Measurements from ENCODE around the gene PLCG2.
"Not testable (repeated sequence)": the region's sequence is repeated elsewhere in the genome, so short reads cannot be mapped to it uniquely, and the experiment has no call there.

The PLCG2 gene

DNA sequence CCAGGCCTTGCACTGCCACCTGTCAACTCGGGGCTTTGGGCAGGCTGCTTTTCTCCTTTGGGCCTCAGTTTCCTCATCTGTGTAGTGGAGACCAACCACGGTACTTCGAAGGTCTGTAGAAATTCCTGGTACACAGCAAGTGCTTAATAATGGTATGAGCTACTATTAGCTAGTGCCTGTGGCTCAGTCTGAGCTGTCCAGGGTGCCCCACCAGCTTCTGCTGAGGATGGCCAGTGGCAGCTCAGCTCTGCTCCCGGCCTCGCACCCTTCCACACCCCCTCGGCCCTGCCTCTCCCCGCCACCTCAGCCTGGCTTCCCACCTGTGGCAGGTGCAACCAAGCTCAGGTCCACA, 26.2 kb upstream of the PLCG2 start:
- ChIA-PET POLR2A (ENCODE audit: low non-redundant PET) (no interaction called here), CTCF (interaction anchor here (0.6 to 1.0 kb wide), 2 partner anchors 23 to 137 kb away, joined by 6 to 8 read pairs; no protein-coding TSS in a partner anchor)
- TF ChIP-seq, protein P1, sequence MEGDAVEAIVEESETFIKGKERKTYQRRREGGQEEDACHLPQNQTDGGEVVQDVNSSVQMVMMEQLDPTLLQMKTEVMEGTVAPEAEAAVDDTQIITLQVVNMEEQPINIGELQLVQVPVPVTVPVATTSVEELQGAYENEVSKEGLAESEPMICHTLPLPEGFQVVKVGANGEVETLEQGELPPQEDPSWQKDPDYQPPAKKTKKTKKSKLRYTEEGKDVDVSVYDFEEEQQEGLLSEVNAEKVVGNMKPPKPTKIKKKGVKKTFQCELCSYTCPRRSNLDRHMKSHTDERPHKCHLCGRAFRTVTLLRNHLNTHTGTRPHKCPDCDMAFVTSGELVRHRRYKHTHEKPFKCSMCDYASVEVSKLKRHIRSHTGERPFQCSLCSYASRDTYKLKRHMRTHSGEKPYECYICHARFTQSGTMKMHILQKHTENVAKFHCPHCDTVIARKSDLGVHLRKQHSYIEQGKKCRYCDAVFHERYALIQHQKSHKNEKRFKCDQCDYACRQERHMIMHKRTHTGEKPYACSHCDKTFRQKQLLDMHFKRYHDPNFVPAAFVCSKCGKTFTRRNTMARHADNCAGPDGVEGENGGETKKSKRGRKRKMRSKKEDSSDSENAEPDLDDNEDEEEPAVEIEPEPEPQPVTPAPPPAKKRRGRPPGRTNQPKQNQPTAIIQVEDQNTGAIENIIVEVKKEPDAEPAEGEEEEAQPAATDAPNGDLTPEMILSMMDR (conservative IDR thresholded peaks at IDR 0.05; ENCODE audit: low read depth) = no peak
- no peak overlapping the region for H3K27ac ChIP-seq
- no peak for DNase-seq (ENCODE audit: low spot score)

DNA sequence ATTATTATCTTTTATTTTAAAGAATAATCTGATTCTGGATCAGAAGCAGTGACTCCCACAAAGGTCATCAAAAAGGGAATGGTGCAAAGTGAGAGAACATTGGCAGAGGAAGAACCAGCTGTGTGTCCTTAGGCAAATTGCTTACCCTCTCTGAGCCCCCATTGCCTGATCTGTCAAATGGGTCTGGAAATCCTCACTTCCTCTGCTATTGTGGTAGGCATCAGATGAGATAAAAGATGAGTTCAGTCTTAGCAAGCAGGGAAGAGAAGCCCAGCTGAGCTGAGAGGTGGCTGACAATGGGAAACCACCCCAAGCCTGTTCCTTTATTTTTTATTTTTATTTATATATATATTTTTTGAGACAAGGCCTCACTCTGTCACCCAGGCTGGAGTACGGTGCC, 24.2 kb upstream of the PLCG2 start:
- ChIA-PET POLR2A (ENCODE audit: low non-redundant PET) (no interaction called here), CTCF (no interaction called here)
- TF ChIP-seq, protein P1 (conservative IDR thresholded peaks at IDR 0.05; ENCODE audit: low read depth) = no peak
- no peak for DNase-seq (ENCODE audit: low spot score)
- H3K27ac ChIP-seq = no peak overlapping the region

- TF ChIP-seq, protein P1 (conservative IDR thresholded peaks at IDR 0.05; ENCODE audit: low read depth) = no peak
- no peak overlapping the region for H3K27ac ChIP-seq
- no peak for DNase-seq (ENCODE audit: low spot score)
- POLR2A ChIA-PET (ENCODE audit: low non-redundant PET) = no interaction called here
- CTCF ChIA-PET = interaction anchor here (0.6 kb wide), 2 partner anchors 513 to 551 kb away, joined by 3 read pairs; no protein-coding TSS in a partner anchor
Measured at GRCh38 chr16:81755915-81756614, 23.0 kb upstream of the PLCG2 start.

- no peak overlapping the region for H3K27ac ChIP-seq
- POLR2A ChIA-PET (ENCODE audit: low non-redundant PET) = no interaction called here
- CTCF ChIA-PET = interaction anchor here (0.6 kb wide), 1 partner anchor 512 kb away, joined by 3 read pairs; no protein-coding TSS in a partner anchor
Measured at GRCh38 chr16:81756615-81757356, 22.3 kb upstream of the PLCG2 start.

GRCh38 chr16:81758376-81758775, 20.7 kb upstream of the PLCG2 start:
- ChIA-PET POLR2A (ENCODE audit: low non-redundant PET) (interaction anchor here (0.7 kb wide), 1 partner anchor 772 kb away, joined by 3 read pairs; no protein-coding TSS in a partner anchor), CTCF (interaction anchor here (0.6 to 0.7 kb wide), 2 partner anchors 94 to 1551 kb away, joined by 3 read pairs; no protein-coding TSS in a partner anchor)
- TF ChIP-seq, protein P1 (conservative IDR thresholded peaks at IDR 0.05; ENCODE audit: low read depth) = no peak
- H3K27ac ChIP-seq = no peak overlapping the region
- DNase-seq (ENCODE audit: low spot score) = no peak

More at GRCh38 chr16:81756615-81757356, 22.3 kb upstream of the PLCG2 start:
- TF ChIP-seq, protein P1 (conservative IDR thresholded peaks at IDR 0.05; ENCODE audit: low read depth) = no peak
- no peak for DNase-seq (ENCODE audit: low spot score)

DNA sequence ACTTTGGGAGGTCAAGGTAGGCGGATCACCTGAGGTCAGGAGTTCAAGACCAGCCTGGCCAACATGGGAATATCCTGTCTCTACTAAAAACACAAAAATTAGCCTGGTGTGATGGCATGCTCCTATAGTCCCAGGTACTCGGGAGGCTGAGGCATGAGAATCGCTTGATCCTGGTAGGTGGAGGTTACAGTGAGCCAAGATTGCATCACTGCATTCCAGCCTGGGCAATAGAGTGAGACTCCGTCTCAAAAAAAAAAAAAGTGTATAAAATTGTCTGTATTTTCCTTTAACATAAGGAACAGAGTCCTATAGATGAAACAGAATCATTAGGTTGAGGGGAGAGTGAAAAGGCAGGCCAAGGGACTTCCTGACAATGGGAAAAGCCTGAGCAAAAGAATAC, 16.8 kb upstream of the PLCG2 start:
- H3K27ac ChIP-seq; DNase-seq (ENCODE audit: low spot score); POLR2A ChIA-PET (ENCODE audit: low non-redundant PET); CTCF ChIA-PET: not testable (repeated sequence)
